ENCODE data around the gene BRINP3.

GRCh38 chr1:190439447-190439846 is 38.2 kb downstream of the BRINP3 start:
- TF ChIP-seq CTCF (IDR thresholded peaks at IDR 0.05) (no peak), POLR2A (IDR thresholded peaks at IDR 0.05) (no peak)

All from lower leg skin (tissue), 3 donors.